Parathyroid adenoma (tissue), 2 donors: Measurements from ENCODE around the gene CD58.

ENCODE experiments used
- H2AFZ ChIP-seq: fragments of 300-600 bp; sonication (generic); one replicate; pipeline ENCODE4 v1.7.0; 2017; ENCODE audit warnings: antibody characterized with exemption, mild to moderate bottlenecking
- H3K27ac ChIP-seq: fragments of 300-600 bp; sonication (generic); one replicate; pipeline ENCODE4 v1.7.0; 2017
- H3K27me3 ChIP-seq: fragments of 300-600 bp; sonication (generic); one replicate; pipeline ENCODE4 v1.7.0; 2017; ENCODE audit warnings: low read length; ENCODE audit not compliant: control insufficient read depth, insufficient read depth
- H3K36me3 ChIP-seq: fragments of 300-600 bp; sonication (generic); one replicate; pipeline ENCODE4 v1.7.0; 2017; ENCODE audit warnings: low read length; ENCODE audit not compliant: control insufficient read depth, insufficient read depth
- H3K4me1 ChIP-seq: fragments of 300-600 bp; sonication (generic); one replicate; pipeline ENCODE4 v1.7.0; 2017; ENCODE audit warnings: control low read depth
- H3K4me2 ChIP-seq: fragments of 300-600 bp; sonication (generic); one replicate; pipeline ENCODE4 v1.7.0; 2017; ENCODE audit warnings: low read length
- H3K4me3 ChIP-seq: fragments of 300-600 bp; sonication (generic); one replicate; pipeline ENCODE4 v1.7.0; 2017; ENCODE audit warnings: low read depth, low read length
- H3K79me2 ChIP-seq: fragments of 300-600 bp; sonication (generic); one replicate; pipeline ENCODE4 v1.7.0; 2017; ENCODE audit warnings: control low read depth
- H3K9ac ChIP-seq: fragments of 300-600 bp; sonication (generic); one replicate; pipeline ENCODE4 v1.7.0; 2017; ENCODE audit warnings: mild to moderate bottlenecking
- H3K9me3 ChIP-seq: fragments of 300-600 bp; sonication (generic); one replicate; pipeline ENCODE4 v1.7.0; 2017; ENCODE audit warnings: low read length; ENCODE audit not compliant: control insufficient read depth
- CTCF ChIP-seq: fragments of 300-600 bp; sonication (generic); IDR thresholded peaks from one replicate; pipeline ENCODE4 v1.7.0; 2017; ENCODE audit warnings: antibody characterized with exemption, mild to moderate bottlenecking
- donor health status: primary hyperparathyroidism.

CD58 gene

DNA sequence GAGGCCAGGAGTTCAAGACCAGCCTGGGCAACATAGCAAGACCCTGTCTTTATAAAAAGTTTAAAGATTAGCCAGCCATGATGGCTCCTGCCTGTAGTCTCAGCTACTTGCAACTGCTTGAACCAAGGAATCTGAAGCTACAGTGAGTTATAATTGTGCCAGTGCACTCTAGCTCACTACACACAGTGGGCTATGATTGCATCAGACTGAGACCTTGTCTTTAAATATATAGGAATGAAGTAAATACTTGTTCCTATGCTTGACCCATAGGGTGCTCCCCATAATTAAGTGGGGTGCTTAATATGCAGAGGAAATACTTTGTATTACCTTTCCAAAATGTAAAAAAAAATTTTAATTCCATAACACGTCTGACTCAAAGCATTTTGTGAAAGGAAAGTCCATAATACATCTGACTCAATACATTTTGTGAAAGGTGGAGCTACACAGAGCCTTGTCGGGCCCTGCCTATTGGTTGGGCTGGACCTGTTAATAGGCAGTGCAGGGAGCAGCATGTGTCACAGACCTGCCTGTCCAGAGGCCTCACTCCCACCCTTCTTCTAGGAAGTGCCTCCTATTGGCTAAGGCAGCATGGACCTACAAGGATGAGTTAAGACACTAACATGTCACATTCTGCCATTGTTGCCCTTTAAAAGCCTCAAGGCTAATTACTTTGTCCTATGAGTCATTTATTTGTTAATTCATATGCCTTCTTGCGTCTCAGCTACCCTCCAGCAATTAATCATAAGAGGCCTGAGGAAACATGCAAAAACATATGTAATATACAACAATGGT, 33.6 kb downstream of the CD58 start:
- Histone ChIP-seq H3K9me3 (no peaks in the 10 kb centered on the region), H3K4me3 (no peak overlapping the region), H3K27me3 (no peaks in the 10 kb centered on the region), H3K9ac (no peak overlapping the region), H2AFZ (no peak overlapping the region), H3K27ac (no peak overlapping the region), H3K4me1 (no peaks in the 10 kb centered on the region), H3K36me3 (no peaks in the 10 kb centered on the region), H3K4me2 (no peak overlapping the region), H3K79me2 (no peaks in the 10 kb centered on the region)
- TF ChIP-seq CTCF, result no peak

GRCh38 chr1:116534014-116534739, 36.6 kb downstream of the CD58 start:
- Histone ChIP-seq H2AFZ (no peak overlapping the region), H3K27ac (no peak overlapping the region), H3K36me3 (no peaks in the 10 kb centered on the region), H3K9ac (no peak overlapping the region), H3K4me2 (no peak overlapping the region), H3K9me3 (no peaks in the 10 kb centered on the region), H3K4me3 (no peak overlapping the region), H3K27me3 (no peaks in the 10 kb centered on the region), H3K4me1 (no peaks in the 10 kb centered on the region), H3K79me2 (no peaks in the 10 kb centered on the region)
- no peak for TF ChIP-seq CTCF

DNA sequence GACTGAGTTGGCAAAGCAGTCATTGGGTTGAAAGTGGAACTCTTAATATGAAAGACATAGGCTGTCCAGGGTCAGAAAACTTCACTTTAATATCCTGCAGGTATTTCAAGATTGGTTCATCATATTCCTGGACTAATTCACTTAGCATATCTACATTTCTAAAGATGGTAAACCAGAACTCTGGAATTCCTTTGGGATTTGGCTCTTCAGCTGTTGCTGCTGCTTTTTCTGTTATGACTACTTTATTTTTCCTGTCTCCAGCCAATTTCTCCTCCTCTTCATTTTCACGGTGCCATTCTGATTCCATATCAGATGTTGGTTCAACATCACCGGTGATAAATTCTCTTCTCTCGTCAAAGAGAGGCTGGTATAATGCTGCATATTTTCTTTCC, 37.4 kb downstream of the CD58 start:
- no peak overlapping the region for H2AFZ ChIP-seq
- no peak overlapping the region for H3K9ac ChIP-seq
- no peaks in the 10 kb centered on the region for H3K79me2 ChIP-seq
- H3K27me3 ChIP-seq, result no peaks in the 10 kb centered on the region
- no peaks in the 10 kb centered on the region for H3K36me3 ChIP-seq
- H3K4me1 ChIP-seq, result no peaks in the 10 kb centered on the region
- no peak overlapping the region for H3K4me2 ChIP-seq
- H3K9me3 ChIP-seq, result no peaks in the 10 kb centered on the region
- H3K27ac ChIP-seq, result no peak overlapping the region
- no peak overlapping the region for H3K4me3 ChIP-seq
- no peak for TF ChIP-seq CTCF

GRCh38 chr1:116532671-116533428, 38.0 kb downstream of the CD58 start:
- no peak for TF ChIP-seq CTCF
- Histone ChIP-seq H2AFZ (no peak overlapping the region), H3K27me3 (no peaks in the 10 kb centered on the region), H3K4me3 (no peak overlapping the region), H3K27ac (no peak overlapping the region), H3K79me2 (no peaks in the 10 kb centered on the region), H3K9me3 (no peaks in the 10 kb centered on the region), H3K36me3 (no peaks in the 10 kb centered on the region), H3K4me2 (no peak overlapping the region), H3K9ac (no peak overlapping the region), H3K4me1 (no peaks in the 10 kb centered on the region)
